HL-60 (cell line): ENCODE data around the gene VWA2.

Experiments
- POLR2AphosphoS5 ChIP-seq: IDR thresholded peaks from 2 replicates; pipeline ENCODE4 v1.6.1; 2012; ENCODE audit warnings: low read depth
- TF ChIP-seq, protein P1 (sequence below): IDR thresholded peaks from one replicate; pipeline ENCODE4 v1.5.1; 2011; ENCODE audit warnings: low read length, control low read depth, inconsistent platforms; ENCODE audit not compliant: insufficient read depth

- TF ChIP-seq, protein P1, sequence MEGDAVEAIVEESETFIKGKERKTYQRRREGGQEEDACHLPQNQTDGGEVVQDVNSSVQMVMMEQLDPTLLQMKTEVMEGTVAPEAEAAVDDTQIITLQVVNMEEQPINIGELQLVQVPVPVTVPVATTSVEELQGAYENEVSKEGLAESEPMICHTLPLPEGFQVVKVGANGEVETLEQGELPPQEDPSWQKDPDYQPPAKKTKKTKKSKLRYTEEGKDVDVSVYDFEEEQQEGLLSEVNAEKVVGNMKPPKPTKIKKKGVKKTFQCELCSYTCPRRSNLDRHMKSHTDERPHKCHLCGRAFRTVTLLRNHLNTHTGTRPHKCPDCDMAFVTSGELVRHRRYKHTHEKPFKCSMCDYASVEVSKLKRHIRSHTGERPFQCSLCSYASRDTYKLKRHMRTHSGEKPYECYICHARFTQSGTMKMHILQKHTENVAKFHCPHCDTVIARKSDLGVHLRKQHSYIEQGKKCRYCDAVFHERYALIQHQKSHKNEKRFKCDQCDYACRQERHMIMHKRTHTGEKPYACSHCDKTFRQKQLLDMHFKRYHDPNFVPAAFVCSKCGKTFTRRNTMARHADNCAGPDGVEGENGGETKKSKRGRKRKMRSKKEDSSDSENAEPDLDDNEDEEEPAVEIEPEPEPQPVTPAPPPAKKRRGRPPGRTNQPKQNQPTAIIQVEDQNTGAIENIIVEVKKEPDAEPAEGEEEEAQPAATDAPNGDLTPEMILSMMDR = no peak
- TF ChIP-seq POLR2AphosphoS5 = no peak
These were observed 71.3 kb downstream of the VWA2 start for GRCh38 chr10:114310346-114310745.
